Stimulated activated naive CD4-positive, alpha-beta T cell (primary cell): ENCODE results near the gene KCNK5.

Experiments
- DNase-seq, 6 experiments: peaks; one replicate each; lab custom pipeline; 2025; lab: John Stamatoyannopoulos, UW

Gene KCNK5

DNA sequence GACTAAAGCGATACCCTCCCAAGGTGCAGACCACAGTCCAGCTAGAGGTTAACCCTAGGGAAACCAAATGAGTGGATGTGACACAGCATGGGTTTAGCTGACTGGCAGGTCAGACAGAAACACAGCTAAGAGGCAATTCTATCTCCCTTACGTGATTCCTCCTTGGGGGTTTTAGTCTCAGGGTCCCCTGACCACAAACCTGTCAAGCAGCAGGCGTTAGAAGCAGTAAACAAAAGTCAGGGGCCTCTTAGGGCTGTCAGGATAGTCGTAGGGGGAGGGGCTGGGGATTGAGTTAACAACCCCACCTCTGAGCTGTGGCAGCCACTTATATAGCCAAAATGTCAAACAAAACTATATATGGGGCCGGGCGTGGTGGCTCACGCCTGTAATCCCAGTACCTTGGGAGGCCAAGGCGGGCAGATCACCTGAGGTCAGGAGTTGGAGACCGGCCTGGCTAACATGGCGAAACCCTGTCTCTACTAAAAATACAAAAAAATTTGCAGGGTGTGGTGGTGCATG, 13.6 kb downstream of the KCNK5 start:
- no peak for DNase-seq

DNA sequence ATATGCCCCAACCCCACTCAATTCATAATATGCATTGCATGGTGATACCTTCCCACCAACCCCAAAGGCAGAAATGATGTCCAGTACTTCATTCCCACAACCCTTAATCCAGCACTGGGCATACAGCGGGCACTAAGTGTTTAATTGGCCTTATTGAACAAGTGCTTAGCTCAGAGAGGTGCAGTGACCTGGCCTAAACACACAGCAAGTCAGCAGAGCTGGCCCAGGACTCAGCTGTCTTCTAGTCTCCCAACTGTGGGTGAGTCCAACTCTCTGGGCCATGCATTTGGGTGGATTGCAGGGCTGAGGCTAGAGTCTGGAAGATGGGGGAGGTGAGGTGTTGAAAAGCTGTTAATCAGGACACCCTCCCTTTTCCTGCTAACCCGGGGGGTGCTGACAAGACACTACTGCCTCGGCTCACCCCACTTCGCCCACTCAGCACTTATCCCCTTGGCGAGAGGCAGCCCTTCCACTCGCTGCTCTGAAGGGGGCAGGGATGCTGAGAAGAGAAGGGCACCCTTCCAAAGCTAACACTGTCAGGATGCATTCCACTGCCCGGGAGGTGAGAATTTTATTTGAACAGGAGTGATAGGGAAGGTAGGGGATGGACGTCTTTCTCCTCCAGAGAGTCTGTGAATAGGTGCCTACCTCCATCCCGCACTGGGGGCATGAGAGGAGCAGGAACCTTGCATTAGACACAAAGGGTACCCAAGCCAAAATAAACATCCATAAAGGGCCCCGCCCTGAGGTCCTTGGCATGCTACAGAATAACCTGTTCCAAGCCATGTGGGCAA, 14.2 kb downstream of the KCNK5 start:
- no peak for DNase-seq

DNA sequence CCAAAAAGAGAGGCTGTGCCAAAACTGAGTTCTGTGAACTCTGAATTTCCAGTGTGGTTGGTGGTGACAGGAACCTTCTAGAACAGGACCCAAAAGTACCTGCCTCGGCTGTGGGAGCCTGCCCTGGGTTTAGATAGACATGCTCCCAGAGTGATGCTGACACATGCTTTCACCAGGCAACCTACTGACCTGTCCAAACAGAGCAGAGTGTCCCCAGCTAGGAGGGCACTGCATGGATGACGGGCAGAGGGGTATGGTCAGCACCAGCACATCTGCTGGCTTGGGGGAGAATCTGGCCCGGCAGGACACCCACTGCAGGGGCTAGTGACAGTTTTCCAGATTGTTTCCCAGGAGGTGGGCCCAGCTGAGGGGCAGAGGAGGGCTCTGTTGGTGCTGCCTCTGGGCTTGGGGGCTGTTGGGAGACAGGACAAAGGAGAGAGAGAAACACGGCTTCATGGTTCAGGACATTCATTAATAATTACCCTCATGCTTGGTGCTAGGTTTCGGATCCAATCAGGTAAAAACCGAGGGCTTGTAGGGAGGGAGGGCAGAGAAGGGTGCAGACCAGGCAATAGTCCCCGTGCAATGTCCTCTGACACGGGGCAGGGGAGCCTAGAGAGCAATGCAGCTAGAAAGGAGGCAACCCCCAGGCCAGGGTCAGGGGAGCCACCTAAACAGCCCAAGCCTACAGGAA, 15.0 kb downstream of the KCNK5 start:
- no peak for DNase-seq

GRCh38 chr6:39213195-39213920, 15.9 kb downstream of the KCNK5 start:
- no peak for DNase-seq

GRCh38 chr6:39211183-39211582, 18.1 kb downstream of the KCNK5 start:
- no peak for DNase-seq

- no peak for DNase-seq
Observed at GRCh38 chr6:39210450-39210849, 18.8 kb downstream of the KCNK5 start.

DNA sequence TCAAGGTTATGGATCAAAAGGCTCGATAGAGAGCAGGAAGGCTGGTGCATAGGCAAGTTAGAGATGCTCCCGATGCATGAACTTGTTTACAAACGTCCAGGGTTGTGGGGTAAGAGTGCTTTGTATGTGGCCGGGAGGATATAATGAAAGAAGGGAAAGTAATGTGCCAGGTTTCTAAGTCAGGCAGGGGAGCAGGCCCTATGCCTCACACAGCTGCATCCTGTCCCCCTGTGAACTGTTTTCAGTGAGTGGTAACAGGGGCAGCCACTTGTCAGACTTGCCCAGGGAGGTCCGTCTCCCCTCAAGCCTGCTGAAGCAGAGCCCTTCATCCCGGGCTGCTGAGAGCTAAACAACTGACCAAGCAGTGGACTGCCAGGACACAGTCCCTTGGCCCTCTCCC, 19.4 kb downstream of the KCNK5 start:
- no peak for DNase-seq

DNA sequence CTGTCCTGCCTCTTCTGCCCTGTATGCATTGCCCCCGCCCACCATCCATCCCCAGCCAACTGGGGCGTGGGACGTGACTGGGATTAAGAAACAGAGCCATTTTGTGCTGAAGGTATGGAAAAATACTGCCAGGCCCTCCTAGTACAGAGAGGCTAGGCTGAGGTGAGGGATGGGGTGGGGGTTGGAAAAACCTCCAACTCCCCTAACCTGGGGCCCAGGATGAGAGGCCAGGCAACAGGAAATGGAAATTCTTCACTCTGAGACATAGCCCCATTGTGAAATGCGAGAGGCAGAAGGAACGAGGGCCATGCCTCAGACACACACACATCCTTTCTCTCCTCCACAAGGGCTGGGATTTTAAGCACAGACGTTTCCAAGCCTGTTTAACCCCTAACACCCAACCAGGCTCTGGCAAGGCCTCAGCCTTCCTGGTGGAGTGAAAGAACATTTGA, 19.9 kb downstream of the KCNK5 start:
- no peak for DNase-seq

- no peak for DNase-seq
Observed at GRCh38 chr6:39208223-39208739, 21.0 kb downstream of the KCNK5 start.

GRCh38 chr6:39207416-39208222, 21.7 kb downstream of the KCNK5 start:
- no peak for DNase-seq

GRCh38 chr6:39206250-39206721, 23.0 kb downstream of the KCNK5 start:
- DNase-seq, result no peak

DNA sequence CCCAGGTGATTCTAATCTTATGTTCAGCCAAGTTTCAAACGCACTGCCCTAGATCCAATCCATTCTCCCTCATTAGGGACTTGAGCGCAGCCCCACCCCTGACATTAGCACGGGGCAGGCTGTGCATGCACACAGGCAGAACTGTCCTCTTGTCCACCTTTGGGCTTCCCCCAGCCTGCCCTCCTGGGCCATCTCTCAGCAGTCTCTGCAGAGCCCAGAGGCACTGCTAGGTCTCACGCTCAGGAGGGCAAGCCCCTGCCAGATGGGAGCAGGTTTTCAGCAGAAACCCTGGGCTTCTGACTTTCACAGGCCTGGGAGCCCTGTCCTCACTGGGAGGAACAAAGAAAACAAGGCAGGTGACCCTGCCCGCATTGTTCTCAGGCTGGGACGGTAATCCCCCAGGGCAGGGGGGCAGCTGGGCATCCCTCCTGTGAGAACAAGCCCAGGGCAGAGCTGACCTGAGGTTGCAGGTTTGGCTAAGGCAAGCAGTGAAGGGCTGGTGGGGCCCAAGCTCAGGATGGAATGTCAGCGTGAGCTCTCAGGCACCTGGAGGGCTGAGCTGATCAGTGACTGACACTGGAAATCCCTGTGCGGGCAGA, 24.5 kb downstream of the KCNK5 start:
- DNase-seq, result no peak

DNA sequence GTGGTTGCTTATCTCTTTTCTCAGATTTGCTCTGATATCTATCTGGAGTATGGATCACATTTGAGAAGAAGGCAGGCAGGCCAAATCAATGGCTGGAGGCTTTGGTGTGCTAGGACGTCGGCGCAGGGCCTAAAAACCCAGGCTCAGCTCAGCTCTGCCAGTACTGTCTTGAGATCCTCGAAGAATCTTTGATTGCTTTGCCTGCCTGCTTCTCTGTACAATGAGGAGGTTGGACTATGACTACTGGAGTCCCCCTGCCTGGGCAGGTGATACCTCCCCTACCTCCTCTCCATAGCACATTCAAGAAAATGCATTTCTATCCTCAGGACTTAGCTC, 25.1 kb downstream of the KCNK5 start:
- DNase-seq, result no peak

GRCh38 chr6:39203436-39204159, 25.7 kb downstream of the KCNK5 start:
- DNase-seq, result no peak

DNA sequence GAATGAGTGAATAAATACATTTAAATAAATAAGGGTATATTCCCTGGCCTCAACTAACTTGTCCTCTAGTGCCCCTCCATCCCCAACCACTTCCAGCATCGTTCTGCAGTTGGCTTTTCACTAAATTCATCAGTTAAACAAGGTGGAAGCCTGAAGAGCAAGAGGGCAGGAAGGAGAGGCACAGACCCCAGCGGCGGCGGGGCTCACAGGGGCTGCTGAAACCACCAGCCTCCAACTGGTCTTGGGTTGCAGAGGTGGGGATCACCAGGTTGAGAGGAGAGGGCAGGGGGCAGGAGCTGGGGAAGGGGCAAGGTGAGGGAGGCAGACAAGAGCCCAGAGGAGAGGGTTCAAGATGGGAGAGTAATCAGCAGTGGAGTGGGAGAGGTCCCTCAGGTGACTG, 27.1 kb downstream of the KCNK5 start:
- no peak for DNase-seq

- no peak for DNase-seq
Observed at GRCh38 chr6:39200498-39201020, 28.7 kb downstream of the KCNK5 start.

GRCh38 chr6:39199976-39200375, 29.3 kb downstream of the KCNK5 start:
- no peak for DNase-seq

- no peak for DNase-seq
Observed at GRCh38 chr6:39199231-39199940, 29.9 kb downstream of the KCNK5 start.

DNA sequence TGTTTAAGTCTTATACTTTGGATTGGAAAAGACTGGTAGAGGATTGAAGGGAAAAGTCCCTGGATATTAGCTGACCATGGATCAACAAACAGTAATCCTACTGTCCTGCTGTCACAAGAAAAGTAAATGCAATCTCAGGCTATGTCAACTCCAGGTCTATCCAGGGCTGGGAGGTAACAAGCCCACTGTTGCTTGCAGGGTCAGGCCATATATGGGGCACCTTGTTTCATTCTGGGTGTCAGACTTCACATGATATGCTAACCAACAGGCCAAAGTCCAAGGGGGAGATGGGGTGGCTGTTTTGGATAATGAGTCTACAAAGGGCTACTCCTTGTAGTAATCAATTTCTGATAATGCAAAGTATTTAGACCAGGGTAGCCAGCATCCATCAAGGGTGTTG, 30.7 kb downstream of the KCNK5 start:
- no peak for DNase-seq
